Stomach (tissue), 4 donors: ENCODE measurements around the gene VGLL4.

ENCODE experiments used
- POLR2A ChIP-seq, 4 donors: fragments of 450-650 bp; IDR thresholded peaks; one replicate each; pipeline ENCODE4 v1.6.1; 2016; ENCODE audit warnings: antibody characterized with exemption in 4 of 4, control low read depth in 2 of 4, mild to moderate bottlenecking in 1 of 4, moderate library complexity in 1 of 4
- TF ChIP-seq, protein P1 (sequence below), 7 experiments: fragments of 450-650 bp in 4 of 7; fragments of 200-600 bp in 3 of 7; sonication (generic) in 3 of 7; IDR thresholded peaks; one replicate each; pipeline ENCODE4 v1.5.1; 2016 to 2019; ENCODE audit warnings: antibody characterized with exemption in 7 of 7, control low read depth in 2 of 7, mild to moderate bottlenecking in 1 of 7

DNA sequence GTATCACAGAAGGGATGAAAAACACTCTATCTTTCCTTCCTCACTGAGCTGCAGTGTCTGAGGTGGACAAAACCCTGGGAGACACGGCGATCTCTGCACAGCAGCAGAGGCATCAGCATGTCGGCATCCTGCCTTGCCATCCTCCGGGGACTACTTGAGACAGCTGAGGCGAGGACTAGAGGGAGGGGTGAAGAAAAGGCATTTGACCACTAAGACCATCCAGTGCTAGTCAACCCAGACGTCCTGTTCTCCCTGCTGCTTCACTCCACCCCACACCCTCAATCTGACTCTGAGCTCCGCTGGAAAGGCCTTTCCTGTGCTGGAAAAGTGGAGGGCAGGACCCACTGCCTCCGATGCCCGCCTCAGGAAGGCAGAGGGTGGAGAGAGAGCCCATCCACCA lies 67.3 kb downstream of the VGLL4 start:
- no peak for TF ChIP-seq POLR2A (IDR thresholded peaks at IDR 0.05)
- TF ChIP-seq, protein P1, sequence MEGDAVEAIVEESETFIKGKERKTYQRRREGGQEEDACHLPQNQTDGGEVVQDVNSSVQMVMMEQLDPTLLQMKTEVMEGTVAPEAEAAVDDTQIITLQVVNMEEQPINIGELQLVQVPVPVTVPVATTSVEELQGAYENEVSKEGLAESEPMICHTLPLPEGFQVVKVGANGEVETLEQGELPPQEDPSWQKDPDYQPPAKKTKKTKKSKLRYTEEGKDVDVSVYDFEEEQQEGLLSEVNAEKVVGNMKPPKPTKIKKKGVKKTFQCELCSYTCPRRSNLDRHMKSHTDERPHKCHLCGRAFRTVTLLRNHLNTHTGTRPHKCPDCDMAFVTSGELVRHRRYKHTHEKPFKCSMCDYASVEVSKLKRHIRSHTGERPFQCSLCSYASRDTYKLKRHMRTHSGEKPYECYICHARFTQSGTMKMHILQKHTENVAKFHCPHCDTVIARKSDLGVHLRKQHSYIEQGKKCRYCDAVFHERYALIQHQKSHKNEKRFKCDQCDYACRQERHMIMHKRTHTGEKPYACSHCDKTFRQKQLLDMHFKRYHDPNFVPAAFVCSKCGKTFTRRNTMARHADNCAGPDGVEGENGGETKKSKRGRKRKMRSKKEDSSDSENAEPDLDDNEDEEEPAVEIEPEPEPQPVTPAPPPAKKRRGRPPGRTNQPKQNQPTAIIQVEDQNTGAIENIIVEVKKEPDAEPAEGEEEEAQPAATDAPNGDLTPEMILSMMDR (IDR thresholded peaks at IDR 0.05) = no peak
